ENCODE results near the gene PSMD13.
"Not testable (repeated sequence)": the region's sequence is repeated elsewhere in the genome, so short reads cannot be mapped to it uniquely, and the experiment has no call there.

PSMD13 gene

DNA sequence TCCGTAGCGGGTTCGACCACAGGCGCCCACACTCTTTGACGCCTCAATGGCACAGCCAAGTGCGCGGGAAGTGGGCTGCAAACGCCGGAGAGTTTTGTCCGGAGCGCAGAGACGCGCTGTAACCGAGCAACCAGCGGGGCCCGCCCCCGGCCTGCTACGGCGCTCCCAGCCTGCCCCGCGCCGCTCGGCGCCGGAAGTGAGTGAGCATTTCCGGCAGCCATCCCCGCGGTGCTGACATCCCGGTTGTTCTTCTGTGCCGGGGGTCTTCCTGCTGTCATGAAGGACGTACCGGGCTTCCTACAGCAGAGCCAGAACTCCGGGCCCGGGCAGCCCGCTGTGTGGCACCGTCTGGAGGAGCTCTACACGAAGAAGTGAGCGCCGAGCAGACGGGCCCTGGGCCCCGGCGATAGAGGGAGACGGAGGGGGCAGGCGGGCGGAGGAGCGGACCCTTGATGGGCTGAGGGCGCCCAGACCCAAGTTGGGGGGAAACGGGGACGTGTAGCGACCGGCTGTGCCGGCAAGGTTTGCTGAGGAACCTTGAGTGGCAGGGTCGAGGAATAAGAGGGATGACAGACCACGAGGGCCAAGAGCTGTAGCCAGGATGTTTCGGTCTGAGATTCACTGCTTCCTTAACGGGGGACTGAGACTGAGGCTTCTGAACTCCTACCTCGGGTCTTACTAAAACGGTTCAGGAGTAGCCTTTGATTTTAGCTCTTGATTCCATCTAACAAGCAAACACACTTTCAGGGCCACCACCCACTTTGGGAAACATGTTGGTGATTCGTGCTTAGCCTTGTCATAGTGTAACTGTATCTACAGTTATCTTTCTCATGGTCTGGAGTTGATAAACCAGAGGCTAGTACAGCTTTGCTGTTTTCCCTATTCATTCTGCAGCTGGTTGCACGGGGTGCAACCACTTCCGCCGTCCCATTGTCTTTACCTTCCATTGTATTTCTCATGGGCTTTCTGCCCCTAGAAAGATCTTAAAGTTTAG is at the start of gene PSMD13:
TSS of gene PSMD13 (plus strand) at position 203 of the 994 bp plus-strand sequence. CDS start at position 277, 74 bp downstream.
- Mint-ChIP-seq H3K27me3 (no peaks in the 10 kb centered on the region), H3K9me3 (no peaks in the 10 kb centered on the region), H3K4me1 (peaks cover 43% of the 10 kb centered on the region), H3K36me3 (peaks cover 23% of the 10 kb centered on the region), H3K4me3 (peak within 1 kb of the TSS; percentile 99), H3K27ac (peak within 1 kb of the TSS; percentile 96)
- ATAC-seq, result peak; percentile 94

DNA sequence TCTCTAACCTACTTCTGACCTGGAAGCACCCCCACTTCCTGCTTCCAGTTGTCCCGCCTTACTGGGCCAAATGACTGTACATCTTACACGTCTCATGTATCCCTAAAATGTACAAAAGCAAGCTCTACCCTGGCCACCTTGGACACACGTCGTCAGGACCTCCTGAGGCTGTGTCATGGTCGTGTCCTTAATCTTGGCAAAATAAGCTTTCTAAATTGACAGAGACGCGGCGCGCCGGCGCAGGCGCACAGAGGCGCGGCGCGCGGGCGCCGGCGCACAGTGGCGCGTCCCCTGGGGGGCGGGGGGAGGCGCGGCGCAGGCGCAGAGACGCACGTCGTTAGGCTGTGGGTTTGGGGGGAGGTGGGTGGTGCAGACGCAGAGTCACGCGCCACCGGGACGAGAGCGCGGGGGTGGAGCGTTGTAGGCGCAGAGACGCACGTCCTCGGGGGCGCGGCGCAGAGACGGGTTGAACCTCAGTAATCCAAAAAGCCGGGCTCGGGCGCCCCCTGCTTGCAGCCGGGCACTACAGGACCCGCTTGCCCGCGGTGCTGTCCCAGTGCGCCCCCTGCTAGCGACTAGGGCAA is 47.5 kb upstream of the PSMD13 start:
- not testable (repeated sequence) for H3K27me3 Mint-ChIP-seq, H3K4me1 Mint-ChIP-seq, H3K4me3 Mint-ChIP-seq, H3K36me3 Mint-ChIP-seq, H3K9me3 Mint-ChIP-seq, H3K27ac Mint-ChIP-seq
- ATAC-seq, result peak; percentile 85

DNA sequence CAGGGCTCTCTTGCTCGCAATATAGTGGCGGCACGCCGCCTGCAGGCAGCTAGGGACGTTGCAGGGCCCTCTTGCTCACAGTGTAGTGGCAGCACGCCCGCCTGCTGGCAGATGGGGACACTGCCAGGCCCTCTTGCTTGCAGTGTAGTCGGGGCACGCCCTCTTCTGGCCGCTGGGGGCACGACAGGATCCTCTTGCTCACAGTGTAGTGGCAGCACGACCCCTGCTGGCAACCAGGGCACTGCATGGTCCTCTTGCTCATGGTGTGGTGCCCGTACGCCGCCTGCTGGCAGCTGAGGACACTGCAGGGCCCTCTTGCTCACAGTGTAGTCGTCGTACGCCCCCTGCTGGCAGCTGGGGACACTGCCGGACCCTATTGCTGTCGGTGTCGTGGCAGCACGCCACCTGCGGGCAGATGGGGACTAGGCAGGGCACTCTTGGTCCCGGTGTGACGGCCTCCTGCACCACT is 46.9 kb upstream of the PSMD13 start:
- H3K36me3 Mint-ChIP-seq, H3K4me1 Mint-ChIP-seq, H3K27ac Mint-ChIP-seq, H3K4me3 Mint-ChIP-seq, H3K9me3 Mint-ChIP-seq, H3K27me3 Mint-ChIP-seq: not testable (repeated sequence)
- ATAC-seq, result peak; percentile 76

DNA sequence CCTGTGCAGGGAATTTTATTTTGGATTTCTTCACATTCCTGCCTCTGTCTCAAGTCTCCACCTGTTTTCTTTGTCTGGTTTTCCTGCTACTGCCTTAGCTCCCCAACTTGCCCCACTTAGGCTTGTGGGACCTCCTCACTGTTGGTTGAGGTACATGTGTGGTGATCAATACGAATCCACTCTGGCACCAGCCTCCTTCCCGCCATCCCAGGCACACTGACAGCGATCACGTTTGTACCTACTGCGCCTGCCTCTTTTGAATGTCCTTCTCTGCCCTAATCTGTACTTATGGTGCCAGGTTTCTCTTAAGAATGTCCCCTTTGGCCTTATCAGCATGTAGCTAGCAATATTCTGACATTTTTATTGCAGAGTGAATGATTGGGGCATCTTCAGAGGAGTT is 46.2 kb upstream of the PSMD13 start:
- not testable (repeated sequence) for H3K27me3 Mint-ChIP-seq, H3K4me1 Mint-ChIP-seq, H3K9me3 Mint-ChIP-seq, ATAC-seq, H3K4me3 Mint-ChIP-seq, H3K36me3 Mint-ChIP-seq, H3K27ac Mint-ChIP-seq

DNA sequence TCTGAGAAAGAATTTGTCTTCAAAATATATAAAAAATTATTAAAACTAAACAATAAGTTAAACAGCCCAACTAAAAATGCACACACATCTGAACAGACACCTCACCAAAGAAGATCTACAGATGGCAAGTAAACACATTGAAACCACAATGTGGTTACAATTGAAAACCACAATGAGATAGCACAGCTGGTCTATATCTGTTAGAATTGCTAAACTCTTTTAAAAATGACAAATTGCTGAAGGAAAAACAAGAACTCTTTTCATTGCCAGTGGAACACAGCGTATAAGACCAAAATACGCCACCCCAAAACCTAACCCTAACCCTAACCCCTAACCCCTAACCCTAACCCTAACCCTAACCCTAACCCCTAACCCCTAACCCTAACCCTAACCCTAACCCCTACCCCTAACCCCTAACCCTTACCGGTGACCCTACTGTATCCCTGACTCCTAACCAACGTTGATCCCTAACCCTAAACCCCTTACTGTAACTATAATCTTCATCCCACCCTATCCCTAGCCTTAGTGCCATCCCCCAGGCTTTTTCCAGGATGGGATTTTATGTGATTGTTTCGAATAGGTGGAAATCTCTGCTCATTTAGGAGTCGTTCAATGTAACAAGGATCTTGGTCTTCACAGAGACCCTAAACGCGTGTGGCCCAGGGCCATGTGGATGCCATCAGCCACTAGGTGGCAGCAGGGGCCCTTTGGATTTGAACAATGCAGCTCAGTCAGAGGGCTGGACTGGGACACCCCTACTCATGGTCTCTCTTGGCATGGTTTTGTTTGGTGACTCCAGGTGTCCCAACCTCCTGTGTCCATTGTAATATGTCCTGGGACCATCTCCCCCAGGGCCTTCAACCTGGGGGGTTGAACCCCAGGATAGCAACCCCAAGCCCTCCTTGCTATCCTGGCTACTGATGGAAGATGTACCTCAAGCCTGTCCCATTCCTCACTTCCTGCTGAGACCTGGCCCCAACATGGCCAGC is 45.0 kb upstream of the PSMD13 start:
- not testable (repeated sequence) for H3K4me1 Mint-ChIP-seq, H3K27ac Mint-ChIP-seq, H3K4me3 Mint-ChIP-seq, H3K27me3 Mint-ChIP-seq, H3K9me3 Mint-ChIP-seq, H3K36me3 Mint-ChIP-seq
- ATAC-seq, result peak; percentile 84

DNA sequence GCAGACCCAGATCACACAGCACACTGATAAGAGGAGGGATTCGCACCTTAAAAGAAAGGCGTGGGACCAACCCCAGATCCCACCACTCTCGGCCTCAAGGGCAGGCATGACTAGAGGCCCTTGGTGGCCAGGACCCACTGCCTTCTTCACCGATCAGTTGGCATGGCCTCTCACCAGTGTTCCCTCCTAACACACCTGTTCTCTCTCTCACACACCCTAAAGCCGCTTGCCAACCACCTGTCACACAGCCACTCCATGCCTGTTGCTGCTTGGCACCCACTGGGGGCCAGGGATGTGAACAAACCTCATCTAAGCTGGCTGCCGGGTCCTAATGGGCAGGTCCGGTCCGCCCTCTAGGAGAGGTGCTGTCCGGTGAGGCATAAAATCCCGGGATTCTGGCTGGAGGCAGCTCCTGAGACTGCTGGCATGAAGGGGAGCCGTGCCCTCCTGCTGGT is 44.1 kb upstream of the PSMD13 start, which contains the start of gene SCGB1C1:
TSS of gene SCGB1C1 (plus strand) at position 405 of the 455 bp plus-strand sequence. CDS start at position 427, 22 bp downstream.
- not testable (repeated sequence) for ATAC-seq, H3K9me3 Mint-ChIP-seq, H3K4me3 Mint-ChIP-seq, H3K36me3 Mint-ChIP-seq, H3K4me1 Mint-ChIP-seq, H3K27me3 Mint-ChIP-seq, H3K27ac Mint-ChIP-seq

DNA sequence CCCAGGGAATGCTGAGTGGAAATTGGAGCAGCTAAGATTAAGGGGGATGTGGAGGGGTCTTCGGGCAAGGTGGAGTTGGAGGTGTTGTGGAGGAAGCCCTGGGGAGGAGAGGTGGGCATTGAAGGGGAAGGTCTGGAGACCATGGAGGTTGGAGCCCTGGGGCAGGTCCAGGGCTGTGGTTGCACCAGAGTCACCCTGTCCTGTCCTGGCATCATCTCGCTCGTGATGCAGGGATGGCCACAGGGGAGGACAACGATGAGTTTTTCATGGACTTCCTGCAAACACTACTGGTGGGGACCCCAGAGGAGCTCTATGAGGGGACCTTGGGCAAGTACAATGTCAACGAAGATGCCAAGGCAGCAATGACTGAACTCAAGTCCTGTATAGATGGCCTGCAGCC is 43.3 kb upstream of the PSMD13 start:
- not testable (repeated sequence) for H3K4me3 Mint-ChIP-seq, H3K27ac Mint-ChIP-seq, H3K9me3 Mint-ChIP-seq, ATAC-seq, H3K36me3 Mint-ChIP-seq, H3K27me3 Mint-ChIP-seq
- H3K4me1 Mint-ChIP-seq, result peaks cover 12% of the 10 kb centered on the region

DNA sequence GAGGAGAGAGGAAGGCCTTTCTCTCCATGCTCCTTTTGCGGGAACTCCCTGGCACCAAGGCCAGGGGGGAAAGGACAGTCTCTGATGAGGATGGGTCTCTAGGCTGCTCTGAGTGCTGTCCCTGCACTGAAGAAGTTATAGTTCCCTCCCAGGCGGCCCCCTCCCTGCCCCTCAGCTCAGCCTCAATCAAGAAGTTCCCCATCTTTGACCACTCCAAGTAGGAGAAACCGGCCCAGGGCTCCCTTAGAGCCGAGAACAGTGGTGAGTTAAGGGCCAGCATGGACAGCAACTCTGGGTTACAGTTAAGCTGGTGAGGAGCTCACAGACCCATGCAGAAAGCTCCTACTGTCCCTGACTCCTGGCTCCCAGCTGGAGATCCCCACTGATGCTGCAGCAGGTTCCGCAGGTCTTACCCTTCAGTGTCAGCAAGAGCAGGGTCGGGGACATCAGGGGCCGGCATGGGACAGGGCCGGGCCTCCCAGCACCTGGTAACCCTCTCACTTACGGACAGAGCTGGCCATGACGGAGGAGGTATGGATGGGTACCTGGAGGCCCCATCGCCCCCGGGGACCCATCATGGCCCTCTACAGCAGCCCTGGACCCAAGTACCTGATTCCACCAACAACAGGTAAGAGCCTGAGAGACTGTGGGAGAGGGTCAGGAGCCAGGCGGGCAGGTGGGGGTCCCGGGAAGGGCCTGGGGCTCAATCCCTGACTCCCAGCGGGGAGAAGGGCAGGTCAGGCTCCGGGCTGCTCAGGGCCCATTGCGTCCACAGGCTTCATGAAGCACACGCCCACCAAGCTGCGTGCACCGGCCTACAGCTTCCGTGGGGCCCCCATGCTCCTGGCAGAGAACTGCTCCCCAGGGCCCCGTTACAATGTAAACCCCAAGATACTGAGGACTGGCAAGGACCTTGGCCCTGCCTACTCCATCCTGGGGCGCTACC is 39.7 kb upstream of the PSMD13 start:
- Mint-ChIP-seq H3K4me3 (no peak overlapping the region), H3K9me3 (no peaks in the 10 kb centered on the region), H3K4me1 (peaks cover 14% of the 10 kb centered on the region), H3K27me3 (no peaks in the 10 kb centered on the region), H3K36me3 (peaks cover 6% of the 10 kb centered on the region), H3K27ac (no peak overlapping the region)
- no peak for ATAC-seq

DNA sequence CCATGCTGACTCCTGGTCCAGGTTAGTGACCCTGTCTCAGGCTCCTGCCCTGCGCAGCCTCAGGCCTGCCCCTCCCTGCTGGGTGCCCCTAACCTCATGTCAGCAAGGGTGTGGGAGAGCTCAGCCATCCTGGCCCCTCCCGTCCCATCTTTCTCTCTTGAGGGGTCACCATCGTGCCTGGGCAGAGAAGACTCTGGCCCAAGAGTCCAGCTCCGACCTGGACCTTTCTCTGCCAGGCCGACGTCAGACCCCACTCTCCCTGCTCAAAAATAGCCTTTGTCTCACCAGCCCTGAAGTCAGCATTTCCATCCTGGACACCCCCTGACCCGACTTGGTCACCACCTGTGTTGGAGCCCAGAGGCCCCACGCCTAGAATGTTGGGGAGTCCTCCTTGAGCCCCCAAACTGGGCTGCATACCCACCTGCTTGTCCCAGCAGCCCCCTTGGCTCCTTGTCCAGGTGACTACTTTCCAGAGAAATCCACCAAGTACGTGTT is 39.0 kb upstream of the PSMD13 start:
- H3K9me3 Mint-ChIP-seq, result no peaks in the 10 kb centered on the region
- no peak overlapping the region for H3K27ac Mint-ChIP-seq
- peaks cover 20% of the 10 kb centered on the region for H3K4me1 Mint-ChIP-seq

DNA sequence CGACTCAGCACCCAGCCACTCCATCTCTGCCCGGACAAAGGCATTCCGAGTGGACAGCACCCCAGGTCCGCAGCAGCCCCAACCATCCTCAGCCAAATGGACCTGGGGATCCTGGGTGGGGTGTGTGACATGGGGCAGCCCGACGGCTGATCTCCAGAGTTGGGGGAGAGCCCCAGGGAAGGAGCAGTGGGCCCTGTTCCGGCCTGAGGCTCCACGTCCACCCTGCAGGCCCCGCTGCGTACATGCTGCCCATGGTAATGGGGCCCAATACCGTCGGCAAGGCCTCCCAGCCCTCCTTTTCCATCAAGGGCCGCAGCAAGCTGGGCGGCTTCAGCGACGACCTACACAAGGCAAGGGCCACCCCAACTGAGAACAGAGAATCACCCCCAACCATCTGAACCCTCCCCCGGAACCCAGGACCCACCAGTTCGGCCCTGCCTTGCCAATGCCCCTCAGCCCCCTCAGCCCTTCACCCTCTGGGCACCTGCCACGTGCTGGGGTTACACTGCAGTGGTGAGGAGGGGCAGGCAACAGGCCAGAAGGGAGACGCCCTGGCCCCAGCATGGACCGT is 38.5 kb upstream of the PSMD13 start:
- Mint-ChIP-seq H3K36me3 (peaks cover 12% of the 10 kb centered on the region), H3K27me3 (no peaks in the 10 kb centered on the region), H3K4me3 (no peak overlapping the region), H3K27ac (no peak overlapping the region), H3K4me1 (peaks cover 25% of the 10 kb centered on the region), H3K9me3 (no peaks in the 10 kb centered on the region)
- ATAC-seq, result no peak

More for the DNA sequence above, 39.0 kb upstream of the PSMD13 start:
- ATAC-seq, result no peak
- Mint-ChIP-seq H3K36me3 (peaks cover 6% of the 10 kb centered on the region), H3K27me3 (no peaks in the 10 kb centered on the region), H3K4me3 (no peak overlapping the region)

DNA sequence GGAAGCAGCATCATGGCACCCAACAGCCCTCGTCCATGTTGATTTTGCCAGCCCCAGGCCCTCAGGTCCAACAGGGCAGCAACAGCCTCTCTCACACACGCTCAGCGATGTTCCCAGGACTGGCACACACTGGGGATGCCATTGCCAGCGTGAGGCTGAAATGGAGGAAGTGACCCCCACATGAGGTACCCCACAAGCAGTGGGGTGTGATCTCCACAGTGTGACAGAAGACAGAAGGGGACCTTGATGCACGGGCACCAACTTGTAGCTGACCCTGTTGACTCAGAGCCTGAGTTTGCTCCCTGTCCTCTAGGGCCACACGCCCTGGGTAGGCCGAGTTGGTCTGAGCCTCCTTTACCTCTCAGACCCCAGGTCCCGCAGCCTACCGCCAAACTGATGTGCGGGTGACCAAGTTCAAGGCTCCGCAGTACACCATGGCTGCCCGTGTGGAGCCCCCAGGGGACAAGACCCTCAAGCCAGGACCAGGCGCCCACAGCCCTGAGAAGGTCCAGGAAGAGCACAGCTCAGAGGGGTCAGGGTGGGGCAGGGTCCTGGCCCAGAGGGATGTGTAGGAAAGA is 37.7 kb upstream of the PSMD13 start:
- H3K4me3 Mint-ChIP-seq, result no peak overlapping the region
- no peaks in the 10 kb centered on the region for H3K27me3 Mint-ChIP-seq
- no peak overlapping the region for H3K27ac Mint-ChIP-seq
- peaks cover 19% of the 10 kb centered on the region for H3K36me3 Mint-ChIP-seq
- H3K4me1 Mint-ChIP-seq, result peaks cover 33% of the 10 kb centered on the region
- no peak for ATAC-seq
- no peaks in the 10 kb centered on the region for H3K9me3 Mint-ChIP-seq

DNA sequence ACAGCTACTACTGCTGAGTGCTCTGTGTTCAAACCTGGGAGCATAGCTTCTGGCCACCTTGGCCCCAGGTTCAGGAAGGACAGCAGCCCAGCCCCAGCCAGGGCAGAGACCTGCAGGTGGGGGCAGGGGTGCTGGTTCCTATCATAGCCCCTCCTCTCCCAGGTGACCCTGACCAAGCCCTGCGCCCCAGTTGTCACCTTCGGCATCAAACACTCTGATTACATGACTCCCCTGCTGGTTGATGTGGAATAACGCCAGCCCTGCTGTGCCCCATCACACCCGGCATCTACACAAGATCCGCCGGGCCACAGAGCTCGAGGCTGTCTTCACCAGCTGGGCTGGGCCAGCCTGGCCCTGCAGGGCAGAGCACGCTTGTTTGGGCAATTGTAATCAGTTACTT is 37.0 kb upstream of the PSMD13 start:
- peaks cover 19% of the 10 kb centered on the region for H3K36me3 Mint-ChIP-seq
- H3K9me3 Mint-ChIP-seq, result no peaks in the 10 kb centered on the region
- no peak for ATAC-seq
- no peak overlapping the region for H3K4me3 Mint-ChIP-seq
- H3K4me1 Mint-ChIP-seq, result peaks cover 33% of the 10 kb centered on the region
- no peak overlapping the region for H3K27ac Mint-ChIP-seq
- H3K27me3 Mint-ChIP-seq, result no peaks in the 10 kb centered on the region

DNA sequence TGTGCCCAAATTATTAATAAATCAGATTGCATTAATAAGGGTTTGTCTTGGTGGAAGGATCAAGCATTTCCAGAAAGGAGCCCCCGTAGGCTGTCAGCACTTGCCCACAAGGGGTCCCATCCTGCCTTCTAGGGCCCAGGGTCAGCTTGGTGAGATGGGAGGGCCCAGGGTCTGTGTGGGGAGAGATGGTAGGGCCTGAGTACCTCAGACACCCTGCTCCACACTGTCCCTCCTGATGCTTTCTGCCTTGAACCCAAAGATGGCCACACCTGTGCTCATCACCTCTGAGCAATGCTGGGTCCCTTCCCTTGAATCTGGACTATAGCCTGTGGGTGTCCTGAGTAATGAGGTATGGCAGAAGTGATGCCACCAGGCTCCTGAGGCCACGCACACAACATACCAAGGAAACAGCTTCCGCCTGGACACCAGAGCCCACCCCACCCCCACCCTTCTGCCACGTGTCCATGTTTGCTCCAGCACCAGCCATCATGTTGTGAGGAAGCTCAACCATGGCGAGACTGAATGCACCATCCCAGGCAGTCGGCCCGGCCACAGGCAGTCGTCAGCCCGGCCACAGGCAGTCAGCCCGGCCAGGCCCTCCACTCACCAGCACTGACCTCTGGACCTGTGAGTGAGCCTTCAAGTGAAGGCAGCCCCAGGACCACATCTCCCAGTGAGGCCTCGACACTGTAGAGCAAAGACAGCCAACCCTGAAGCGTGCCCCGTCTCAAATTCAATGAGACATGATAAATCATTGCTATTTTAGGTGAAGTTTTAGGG is 36.4 kb upstream of the PSMD13 start:
- Mint-ChIP-seq H3K27ac (no peak overlapping the region), H3K36me3 (peaks cover 19% of the 10 kb centered on the region)

More for the DNA sequence above, 36.4 kb upstream of the PSMD13 start:
- no peak for ATAC-seq
- H3K4me1 Mint-ChIP-seq, result peaks cover 36% of the 10 kb centered on the region
- H3K27me3 Mint-ChIP-seq, result no peaks in the 10 kb centered on the region
- H3K4me3 Mint-ChIP-seq, result no peak overlapping the region
- no peaks in the 10 kb centered on the region for H3K9me3 Mint-ChIP-seq

Data from stimulated activated memory B cell treated with anti-CD40 and anti-IgM and Interleukin-4, amounts not matched to agents 10 μg/mL and 1 μg/mL and 100 μg/mL, for 72 hours (primary cell).